OCI-LY3 (cell line): ENCODE measurements around the gene UBE2R2.

Source experiments
- H2AFZ ChIP-seq: fragments of 200-600, 300-600 bp; shearing (Covaris generic); 2 replicates; pipeline ENCODE4 v1.6.0; 2014; ENCODE audit warnings: antibody characterized with exemption, low read depth, low read length
- H3K27ac ChIP-seq: fragments of 200-600, 300-600 bp; sonication (generic); 2 replicates; pipeline ENCODE4 v1.5.1; 2014; ENCODE audit warnings: mild to moderate bottlenecking, low read length, moderate library complexity, mixed read lengths
- H3K27me3 ChIP-seq: fragments of 200-600, 300-600 bp; sonication (generic); 2 replicates; pipeline ENCODE4 v1.6.1; 2014; ENCODE audit warnings: low read depth, low read length, mixed read lengths
- H3K36me3 ChIP-seq: fragments of 200-600, 300-600 bp; sonication (generic); replicated peaks from 2 replicates; pipeline ENCODE3; 2014; ENCODE audit warnings: low read depth, low read length, mixed read lengths
- H3K4me1 ChIP-seq: fragments of 300-600, 200-600 bp; sonication (generic); 2 replicates; pipeline ENCODE4 v1.6.1; 2014; ENCODE audit warnings: low read length, mixed read lengths
- H3K4me2 ChIP-seq: fragments of 200-600, 300-600 bp; sonication (generic); 2 replicates; pipeline ENCODE4 v1.6.1; 2014; ENCODE audit warnings: low read length, mixed read lengths
- H3K4me3 ChIP-seq: fragments of 300-600, 200-600 bp; sonication (generic); 2 replicates; pipeline ENCODE4 v1.5.1; 2014; ENCODE audit warnings: antibody characterized with exemption, mild to moderate bottlenecking, low read length, moderate library complexity
- H3K79me2 ChIP-seq: fragments of 300-600, 200-600 bp; shearing (Covaris generic); 2 replicates; pipeline ENCODE4 v1.6.1; 2014; ENCODE audit warnings: mild to moderate bottlenecking, low read length, mixed read lengths
- H3K9ac ChIP-seq: fragments of 300-600, 200-600 bp; shearing (Covaris generic); 2 replicates; pipeline ENCODE4 v1.6.0; 2014; ENCODE audit warnings: mild to moderate bottlenecking, low read length, moderate library complexity
- H3K9me3 ChIP-seq: fragments of 200-600, 300-600 bp; shearing (Covaris generic); 2 replicates; pipeline ENCODE4 v1.6.1; 2014; ENCODE audit warnings: low read length, mixed read lengths; ENCODE audit not compliant: insufficient read depth
- H4K20me1 ChIP-seq: fragments of 200-600, 300-600 bp; sonication (generic); 2 replicates; pipeline ENCODE4 v1.6.1; 2016; ENCODE audit warnings: low read length, mixed read lengths; ENCODE audit not compliant: insufficient read depth
- CTCF ChIP-seq: fragments of 200-600, 300-600 bp; sonication (generic); IDR thresholded peaks from 2 replicates; pipeline ENCODE4 v1.5.1; 2014; ENCODE audit warnings: antibody characterized with exemption, low read length, low read depth
- EZH2phosphoT487 ChIP-seq: fragments of 200-600 bp; shearing (Covaris generic); IDR thresholded peaks from 2 replicates; pipeline ENCODE4 v1.6.1; 2018; ENCODE audit warnings: antibody characterized with exemption, mixed run types, low read depth

The UBE2R2 gene

GRCh38 chr9:33946779-33947535 lies 130.0 kb downstream of the UBE2R2 start:
- Histone ChIP-seq H3K9me3 (no peaks in the 10 kb centered on the region), H3K4me2 (no peak overlapping the region), H3K79me2 (no peaks in the 10 kb centered on the region; the same call in 1 of the 2 replicates), H3K27ac (no peak overlapping the region), H3K4me3 (no peak overlapping the region), H3K4me1 (no peaks in the 10 kb centered on the region), H2AFZ (no peak overlapping the region), H4K20me1 (0 out of 2 replicates have a peak, but pooled peaks cover 3% of the 10 kb centered on the region), H3K27me3 (no peaks in the 10 kb centered on the region), H3K9ac (no peak overlapping the region), H3K36me3 (peaks cover 55% of the 10 kb centered on the region)
- TF ChIP-seq EZH2phosphoT487 = no peak
- no peak for TF ChIP-seq CTCF

- H3K36me3 ChIP-seq = peaks cover 57% of the 10 kb centered on the region
- H3K4me2 ChIP-seq = no peak overlapping the region
- TF ChIP-seq EZH2phosphoT487 (no peak), CTCF (no peak)
Observed at GRCh38 chr9:33950371-33950770, 133.4 kb downstream of the UBE2R2 start.

GRCh38 chr9:33952066-33952465 lies 135.1 kb downstream of the UBE2R2 start:
- no peak overlapping the region for H3K9ac ChIP-seq
- no peak overlapping the region for H2AFZ ChIP-seq
- no peaks in the 10 kb centered on the region for H3K9me3 ChIP-seq
- no peak overlapping the region for H3K4me3 ChIP-seq
- H3K4me1 ChIP-seq = no peaks in the 10 kb centered on the region
- 0 out of 2 replicates have a peak, but pooled peaks cover 3% of the 10 kb centered on the region for H4K20me1 ChIP-seq
- TF ChIP-seq EZH2phosphoT487 (no peak), CTCF (no peak)
- no peak overlapping the region for H3K4me2 ChIP-seq
- H3K79me2 ChIP-seq = peaks cover 4% of the 10 kb centered on the region; the same call in 1 of the 2 replicates
- no peak overlapping the region for H3K27ac ChIP-seq
- no peaks in the 10 kb centered on the region for H3K27me3 ChIP-seq
- peaks cover 53% of the 10 kb centered on the region for H3K36me3 ChIP-seq

More at GRCh38 chr9:33950371-33950770, 133.4 kb downstream of the UBE2R2 start:
- Histone ChIP-seq H3K4me1 (no peaks in the 10 kb centered on the region), H3K9me3 (no peaks in the 10 kb centered on the region), H3K9ac (no peak overlapping the region), H3K27me3 (no peaks in the 10 kb centered on the region), H3K79me2 (peaks cover 4% of the 10 kb centered on the region; the same call in 1 of the 2 replicates), H3K4me3 (no peak overlapping the region), H4K20me1 (0 out of 2 replicates have a peak, but pooled peaks cover 3% of the 10 kb centered on the region), H3K27ac (no peak overlapping the region), H2AFZ (no peak overlapping the region)

- Histone ChIP-seq H3K36me3 (peaks cover 41% of the 10 kb centered on the region), H3K4me1 (no peaks in the 10 kb centered on the region), H3K79me2 (0 out of 2 replicates have a peak, but pooled peaks cover 4% of the 10 kb centered on the region), H3K4me2 (no peak overlapping the region), H3K9ac (no peak overlapping the region), H3K27me3 (no peaks in the 10 kb centered on the region), H2AFZ (no peak overlapping the region), H3K4me3 (no peak overlapping the region), H4K20me1 (no peaks in the 10 kb centered on the region), H3K9me3 (no peaks in the 10 kb centered on the region), H3K27ac (no peak overlapping the region)
- no peak for TF ChIP-seq EZH2phosphoT487
- TF ChIP-seq CTCF = no peak
Observed at GRCh38 chr9:33956544-33956943, 139.6 kb downstream of the UBE2R2 start.
